Activated naive CD8-positive, alpha-beta T cell treated with anti-CD3 and anti-CD28 coated beads, Interleukin-2, amount 50 U/mL, for 24 hours (primary cell): ENCODE results near the gene IDH3G.
"Not testable (repeated sequence)": the region's sequence is repeated elsewhere in the genome, so short reads cannot be mapped to it uniquely, and the experiment has no call there.

ENCODE experiments used
- ATAC-seq: fragments of 150-1000 bp; cut with Tn5 transposase; one replicate; pipeline ENCODE4 v1.10.0; 2021
- DNase-seq: peaks from one replicate; pipeline ENCODE4 v3.0.0; 2021
- H3K27ac Mint-ChIP-seq: one replicate; pipeline ENCODE4 v1.8.0; 2021; ENCODE audit warnings: mild to moderate bottlenecking, mixed read lengths
- H3K27me3 Mint-ChIP-seq: one replicate; pipeline ENCODE4 v1.8.0; 2021; ENCODE audit warnings: mixed read lengths
- H3K36me3 Mint-ChIP-seq: one replicate; pipeline ENCODE4 v1.8.0; 2021; ENCODE audit warnings: low read depth, mixed read lengths
- H3K4me1 Mint-ChIP-seq: one replicate; pipeline ENCODE4 v1.8.0; 2021; ENCODE audit warnings: mixed read lengths
- H3K4me3 Mint-ChIP-seq: one replicate; pipeline ENCODE4 v1.8.0; 2021; ENCODE audit warnings: mild to moderate bottlenecking, moderate library complexity, mixed read lengths
- H3K9me3 Mint-ChIP-seq: one replicate; pipeline ENCODE4 v1.8.0; 2021; ENCODE audit warnings: mixed read lengths

Gene IDH3G

GRCh38 chrX:153766098-153766817, 27.9 kb downstream of the IDH3G start:
- Mint-ChIP-seq H3K36me3 (no peaks in the 10 kb centered on the region), H3K27ac (no peak overlapping the region), H3K27me3 (no peaks in the 10 kb centered on the region), H3K9me3 (no peaks in the 10 kb centered on the region), H3K4me3 (peak overlapping the region; percentile 59), H3K4me1 (peaks cover 17% of the 10 kb centered on the region)
- ATAC-seq = peak; percentile 90
- DNase-seq = peak; percentile 54

GRCh38 chrX:153765138-153766079, 28.8 kb downstream of the IDH3G start:
- H3K27ac Mint-ChIP-seq = no peak overlapping the region
- no peaks in the 10 kb centered on the region for H3K9me3 Mint-ChIP-seq

GRCh38 chrX:153764786-153765137, 29.4 kb downstream of the IDH3G start:
- Mint-ChIP-seq H3K36me3 (no peaks in the 10 kb centered on the region), H3K27ac (no peak overlapping the region), H3K4me3 (no peak overlapping the region), H3K4me1 (peaks cover 17% of the 10 kb centered on the region), H3K9me3 (no peaks in the 10 kb centered on the region), H3K27me3 (no peaks in the 10 kb centered on the region)
- DNase-seq (no peak), ATAC-seq (no peak)

More at GRCh38 chrX:153765138-153766079, 28.8 kb downstream of the IDH3G start:
- Mint-ChIP-seq H3K4me1 (peaks cover 17% of the 10 kb centered on the region), H3K27me3 (no peaks in the 10 kb centered on the region), H3K36me3 (no peaks in the 10 kb centered on the region), H3K4me3 (no peak overlapping the region)
- DNase-seq = no peak
- ATAC-seq = no peak

GRCh38 chrX:153763989-153764755, 30.0 kb downstream of the IDH3G start, which contains the start of gene PLXNB3:
Gene PLXNB3, plus strand, starts transcription at chrX:153764249. Its CDS starts 1,287 bp downstream, at chrX:153765536.
- ATAC-seq = peak; percentile 67
- H3K4me3 Mint-ChIP-seq = no peak within 1 kb of the TSS
- DNase-seq = peak; percentile 79
- no peaks in the 10 kb centered on the region for H3K36me3 Mint-ChIP-seq
- H3K4me1 Mint-ChIP-seq = peaks cover 17% of the 10 kb centered on the region
- no peaks in the 10 kb centered on the region for H3K9me3 Mint-ChIP-seq
- no peaks in the 10 kb centered on the region for H3K27me3 Mint-ChIP-seq
- H3K27ac Mint-ChIP-seq = no peak within 1 kb of the TSS

GRCh38 chrX:153763298-153763932, 30.8 kb downstream of the IDH3G start:
- no peak for ATAC-seq
- DNase-seq = no peak
- H3K27ac Mint-ChIP-seq = no peak overlapping the region
- H3K27me3 Mint-ChIP-seq = no peaks in the 10 kb centered on the region
- no peaks in the 10 kb centered on the region for H3K36me3 Mint-ChIP-seq
- H3K4me3 Mint-ChIP-seq = no peak overlapping the region
- H3K9me3 Mint-ChIP-seq = no peaks in the 10 kb centered on the region
- peaks cover 17% of the 10 kb centered on the region for H3K4me1 Mint-ChIP-seq

- H3K4me1 Mint-ChIP-seq = peaks cover 13% of the 10 kb centered on the region
- no peak for DNase-seq
- no peak overlapping the region for H3K4me3 Mint-ChIP-seq
- no peaks in the 10 kb centered on the region for H3K9me3 Mint-ChIP-seq
- H3K27me3 Mint-ChIP-seq = no peaks in the 10 kb centered on the region
- ATAC-seq = no peak
- H3K36me3 Mint-ChIP-seq = no peaks in the 10 kb centered on the region
- H3K27ac Mint-ChIP-seq = no peak overlapping the region
These were observed 31.5 kb downstream of the IDH3G start for GRCh38 chrX:153762626-153763173.

- no peak for ATAC-seq
These were observed 32.3 kb downstream of the IDH3G start for GRCh38 chrX:153761863-153762262.

GRCh38 chrX:153755136-153755535, 39.0 kb downstream of the IDH3G start:
- ATAC-seq = no peak
- Mint-ChIP-seq H3K4me1 (no peaks in the 10 kb centered on the region), H3K4me3 (no peak overlapping the region), H3K27me3 (no peaks in the 10 kb centered on the region), H3K9me3 (no peaks in the 10 kb centered on the region), H3K36me3 (no peaks in the 10 kb centered on the region), H3K27ac (no peak overlapping the region)
- DNase-seq = no peak

More at GRCh38 chrX:153761863-153762262, 32.3 kb downstream of the IDH3G start:
- Mint-ChIP-seq H3K36me3 (no peaks in the 10 kb centered on the region), H3K27me3 (no peaks in the 10 kb centered on the region), H3K4me1 (peaks cover 12% of the 10 kb centered on the region), H3K4me3 (no peak overlapping the region), H3K9me3 (no peaks in the 10 kb centered on the region), H3K27ac (no peak overlapping the region)
- DNase-seq = no peak

GRCh38 chrX:153750127-153750774, 43.9 kb downstream of the IDH3G start:
- Mint-ChIP-seq H3K4me1 (no peaks in the 10 kb centered on the region), H3K9me3 (no peaks in the 10 kb centered on the region), H3K27me3 (no peaks in the 10 kb centered on the region), H3K27ac (no peak overlapping the region), H3K36me3 (no peaks in the 10 kb centered on the region), H3K4me3 (no peak overlapping the region)
- DNase-seq = no peak
- ATAC-seq = no peak

- H3K27ac Mint-ChIP-seq, ATAC-seq, H3K9me3 Mint-ChIP-seq, H3K36me3 Mint-ChIP-seq, H3K4me1 Mint-ChIP-seq, H3K27me3 Mint-ChIP-seq, DNase-seq, H3K4me3 Mint-ChIP-seq: not testable (repeated sequence)
These were observed 45.2 kb downstream of the IDH3G start for GRCh38 chrX:153749017-153749416.

- H3K4me3 Mint-ChIP-seq = not testable (repeated sequence)
These were observed 47.2 kb downstream of the IDH3G start for GRCh38 chrX:153746991-153747390.

GRCh38 chrX:153746359-153746758, 47.8 kb downstream of the IDH3G start:
- Mint-ChIP-seq H3K9me3 (no peaks in the 10 kb centered on the region), H3K4me3 (no peak overlapping the region), H3K27me3 (peaks cover 4% of the 10 kb centered on the region), H3K27ac (no peak overlapping the region), H3K36me3 (no peaks in the 10 kb centered on the region), H3K4me1 (peaks cover 4% of the 10 kb centered on the region)
- DNase-seq = no peak
- no peak for ATAC-seq

More at GRCh38 chrX:153746991-153747390, 47.2 kb downstream of the IDH3G start:
- H3K27ac Mint-ChIP-seq, H3K4me1 Mint-ChIP-seq, H3K27me3 Mint-ChIP-seq, H3K9me3 Mint-ChIP-seq, ATAC-seq, DNase-seq, H3K36me3 Mint-ChIP-seq: not testable (repeated sequence)

GRCh38 chrX:153745067-153745433, 49.1 kb downstream of the IDH3G start:
- not testable (repeated sequence) for H3K4me1 Mint-ChIP-seq, H3K9me3 Mint-ChIP-seq, H3K27me3 Mint-ChIP-seq, H3K4me3 Mint-ChIP-seq, ATAC-seq, H3K27ac Mint-ChIP-seq, H3K36me3 Mint-ChIP-seq, DNase-seq
